Loucy (cell line): ENCODE measurements around the gene TSPAN8.

ENCODE experiments used
- H2AFZ ChIP-seq: fragments of 200-600 bp; sonication (generic); 2 replicates; pipeline ENCODE4 v1.6.0; 2016; ENCODE audit warnings: antibody characterized with exemption, mild to moderate bottlenecking, low read length, moderate library complexity
- H3F3A ChIP-seq: fragments of 200-600 bp; 2 replicates; pipeline ENCODE4 v1.6.0; 2016; ENCODE audit warnings: antibody characterized with exemption, low read depth, mild to moderate bottlenecking
- H3K27me3 ChIP-seq: fragments of 200-600 bp; sonication (generic); 2 replicates; pipeline ENCODE4 v1.6.1; 2014; ENCODE audit warnings: low read length, mild to moderate bottlenecking; ENCODE audit not compliant: insufficient read depth, poor library complexity, severe bottlenecking
- H3K36me3 ChIP-seq: fragments of 200-600 bp; sonication (generic); 2 replicates; pipeline ENCODE4 v1.6.1; 2016; ENCODE audit warnings: low read length; ENCODE audit not compliant: insufficient read depth
- H3K4me1 ChIP-seq: fragments of 200-600 bp; sonication (generic); 2 replicates; pipeline ENCODE4 v1.5.1; 2014; ENCODE audit warnings: low read length, mild to moderate bottlenecking; ENCODE audit not compliant: insufficient read depth, poor library complexity, severe bottlenecking
- H3K4me2 ChIP-seq: fragments of 200-600 bp; sonication (generic); 2 replicates; pipeline ENCODE4 v1.6.0; 2014; ENCODE audit warnings: antibody characterized with exemption, low read length, low read depth, mild to moderate bottlenecking; ENCODE audit not compliant: poor library complexity, severe bottlenecking
- H3K4me3 ChIP-seq: fragments of 200-600 bp; sonication (generic); 2 replicates; pipeline ENCODE4 v1.5.1; 2014; ENCODE audit warnings: low read length, mild to moderate bottlenecking, mixed read lengths; ENCODE audit not compliant: poor library complexity, severe bottlenecking
- H3K79me2 ChIP-seq: fragments of 200-600 bp; sonication (generic); 2 replicates; pipeline ENCODE4 v1.6.1; 2014; ENCODE audit warnings: low read length; ENCODE audit not compliant: insufficient read depth
- H3K9ac ChIP-seq: fragments of 200-600 bp; sonication (generic); 2 replicates; pipeline ENCODE4 v1.6.0; 2014; ENCODE audit warnings: mild to moderate bottlenecking, low read depth, low read length, moderate library complexity; ENCODE audit not compliant: poor library complexity, severe bottlenecking
- H3K9me2 ChIP-seq: fragments of 200-600 bp; sonication (generic); replicated peaks from 2 replicates; pipeline ENCODE4 v1.6.1; 2016; ENCODE audit warnings: low read depth, low read length, mixed read lengths
- H3K9me3 ChIP-seq: fragments of 200-600 bp; sonication (generic); 2 replicates; pipeline ENCODE4 v1.6.1; 2014; ENCODE audit warnings: mild to moderate bottlenecking, antibody characterized with exemption, low read length, low read depth; ENCODE audit not compliant: insufficient read depth
- H4K20me1 ChIP-seq: fragments of 200-600 bp; sonication (generic); 2 replicates; pipeline ENCODE4 v1.6.0; 2014; ENCODE audit warnings: antibody characterized with exemption, low read length, mild to moderate bottlenecking; ENCODE audit not compliant: insufficient read depth, poor library complexity, severe bottlenecking
- EZH2phosphoT487 ChIP-seq: fragments of 200-600 bp; IDR thresholded peaks from 2 replicates; pipeline ENCODE4 v1.6.1; 2018; ENCODE audit warnings: antibody characterized with exemption, mild to moderate bottlenecking, moderate library complexity, borderline replicate concordance
- TF ChIP-seq, protein P1 (sequence below): fragments of 200-600 bp; sonication (generic); conservative IDR thresholded peaks from 2 replicates; pipeline ENCODE4 v1.5.1; 2014; ENCODE audit warnings: mild to moderate bottlenecking, antibody characterized with exemption, low read length

The TSPAN8 gene

GRCh38 chr12:71142956-71143355 lies 14.8 kb downstream of the TSPAN8 start:
- no peaks in the 10 kb centered on the region for H3K9me2 ChIP-seq
- no peaks in the 10 kb centered on the region for H3K36me3 ChIP-seq
- H3K4me1 ChIP-seq: peaks cover 17% of the 10 kb centered on the region
- no peaks in the 10 kb centered on the region for H3K9me3 ChIP-seq
- no peak overlapping the region for H3K4me2 ChIP-seq
- no peak overlapping the region for H3K4me3 ChIP-seq
- H3K9ac ChIP-seq: no peak overlapping the region
- H3K79me2 ChIP-seq: no peaks in the 10 kb centered on the region
- no peaks in the 10 kb centered on the region for H3F3A ChIP-seq
- no peaks in the 10 kb centered on the region for H4K20me1 ChIP-seq
- no peak overlapping the region for H2AFZ ChIP-seq
- TF ChIP-seq, protein P1, sequence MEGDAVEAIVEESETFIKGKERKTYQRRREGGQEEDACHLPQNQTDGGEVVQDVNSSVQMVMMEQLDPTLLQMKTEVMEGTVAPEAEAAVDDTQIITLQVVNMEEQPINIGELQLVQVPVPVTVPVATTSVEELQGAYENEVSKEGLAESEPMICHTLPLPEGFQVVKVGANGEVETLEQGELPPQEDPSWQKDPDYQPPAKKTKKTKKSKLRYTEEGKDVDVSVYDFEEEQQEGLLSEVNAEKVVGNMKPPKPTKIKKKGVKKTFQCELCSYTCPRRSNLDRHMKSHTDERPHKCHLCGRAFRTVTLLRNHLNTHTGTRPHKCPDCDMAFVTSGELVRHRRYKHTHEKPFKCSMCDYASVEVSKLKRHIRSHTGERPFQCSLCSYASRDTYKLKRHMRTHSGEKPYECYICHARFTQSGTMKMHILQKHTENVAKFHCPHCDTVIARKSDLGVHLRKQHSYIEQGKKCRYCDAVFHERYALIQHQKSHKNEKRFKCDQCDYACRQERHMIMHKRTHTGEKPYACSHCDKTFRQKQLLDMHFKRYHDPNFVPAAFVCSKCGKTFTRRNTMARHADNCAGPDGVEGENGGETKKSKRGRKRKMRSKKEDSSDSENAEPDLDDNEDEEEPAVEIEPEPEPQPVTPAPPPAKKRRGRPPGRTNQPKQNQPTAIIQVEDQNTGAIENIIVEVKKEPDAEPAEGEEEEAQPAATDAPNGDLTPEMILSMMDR: no peak
- TF ChIP-seq EZH2phosphoT487: no peak
- no peaks in the 10 kb centered on the region for H3K27me3 ChIP-seq

DNA sequence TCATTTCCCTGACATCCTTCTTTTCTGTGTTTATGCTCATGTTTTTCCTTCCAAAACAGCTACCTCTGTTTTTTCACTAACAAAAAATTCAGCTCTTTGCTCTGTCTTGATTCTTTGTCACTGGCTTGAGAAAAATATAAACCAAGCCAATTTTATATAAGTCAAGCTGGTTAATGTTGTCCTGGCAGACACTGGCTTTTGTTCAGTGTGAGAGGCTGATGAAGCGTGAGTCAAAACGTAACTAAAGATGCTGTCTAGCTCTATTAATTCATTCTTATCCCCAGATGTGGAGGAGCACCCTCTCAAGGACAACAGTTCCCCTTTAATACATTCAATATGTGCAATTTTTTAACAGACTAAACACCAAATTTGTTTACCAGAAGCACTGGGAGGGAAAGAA lies 15.8 kb downstream of the TSPAN8 start:
- Histone ChIP-seq H3K36me3 (no peaks in the 10 kb centered on the region), H3K9me2 (no peaks in the 10 kb centered on the region), H3F3A (no peaks in the 10 kb centered on the region), H3K4me3 (no peak overlapping the region), H3K4me1 (peaks cover 17% of the 10 kb centered on the region), H4K20me1 (no peaks in the 10 kb centered on the region), H3K79me2 (no peaks in the 10 kb centered on the region), H3K4me2 (no peak overlapping the region), H3K27me3 (no peaks in the 10 kb centered on the region), H2AFZ (peak overlapping the region; percentile 81), H3K9me3 (no peaks in the 10 kb centered on the region), H3K9ac (peak overlapping the region; percentile 35)
- TF ChIP-seq, protein P1: no peak
- no peak for TF ChIP-seq EZH2phosphoT487

- TF ChIP-seq, protein P1: no peak
- no peaks in the 10 kb centered on the region for H3F3A ChIP-seq
- no peaks in the 10 kb centered on the region for H3K9me2 ChIP-seq
- H2AFZ ChIP-seq: peak overlapping the region; percentile 81
- H3K27me3 ChIP-seq: no peaks in the 10 kb centered on the region
- H3K4me2 ChIP-seq: no peak overlapping the region
- no peak overlapping the region for H3K4me3 ChIP-seq
- peak overlapping the region; percentile 35 for H3K9ac ChIP-seq
- peaks cover 23% of the 10 kb centered on the region for H3K4me1 ChIP-seq
- no peaks in the 10 kb centered on the region for H3K9me3 ChIP-seq
- H3K36me3 ChIP-seq: no peaks in the 10 kb centered on the region
- no peaks in the 10 kb centered on the region for H3K79me2 ChIP-seq
- H4K20me1 ChIP-seq: no peaks in the 10 kb centered on the region
Measured at GRCh38 chr12:71141378-71141926, 16.3 kb downstream of the TSPAN8 start.
